SK-N-MC (cell line): Measurements from ENCODE around the gene SH2D3A.

ENCODE experiments used
- EZH2 ChIP-seq: fragments of 200-600 bp; sonication (generic); IDR thresholded peaks from one replicate; pipeline ENCODE4 v1.6.1; 2017; ENCODE audit warnings: antibody characterized with exemption
- POLR2AphosphoS5 ChIP-seq: IDR thresholded peaks from 2 replicates; pipeline ENCODE4 v1.6.1; 2012; ENCODE audit warnings: mild to moderate bottlenecking, low read depth, low read length, borderline replicate concordance

DNA sequence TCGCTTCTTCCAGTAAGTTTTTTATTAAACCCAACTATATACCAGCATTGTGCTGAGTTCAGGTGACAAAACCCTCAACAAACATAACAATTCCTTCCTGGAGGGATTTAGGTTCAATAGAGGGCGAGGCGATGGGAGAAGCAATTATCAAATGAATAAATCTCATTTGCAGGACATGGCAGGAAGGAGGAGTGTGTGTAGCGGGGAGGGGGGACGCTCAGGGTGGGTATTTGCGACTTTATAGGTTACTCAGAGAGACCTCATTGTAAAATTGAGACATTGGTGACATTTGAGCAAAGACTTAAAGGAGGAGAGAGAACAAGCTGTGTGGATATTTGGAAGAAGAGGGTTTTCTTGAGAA lies 50.6 kb downstream of the SH2D3A start:
- TF ChIP-seq EZH2 (no peak), POLR2AphosphoS5 (no peak)
